ENCODE results near the gene NMBR.
"Not testable (repeated sequence)": the region's sequence is repeated elsewhere in the genome, so short reads cannot be mapped to it uniquely, and the experiment has no call there.

NMBR gene

DNA sequence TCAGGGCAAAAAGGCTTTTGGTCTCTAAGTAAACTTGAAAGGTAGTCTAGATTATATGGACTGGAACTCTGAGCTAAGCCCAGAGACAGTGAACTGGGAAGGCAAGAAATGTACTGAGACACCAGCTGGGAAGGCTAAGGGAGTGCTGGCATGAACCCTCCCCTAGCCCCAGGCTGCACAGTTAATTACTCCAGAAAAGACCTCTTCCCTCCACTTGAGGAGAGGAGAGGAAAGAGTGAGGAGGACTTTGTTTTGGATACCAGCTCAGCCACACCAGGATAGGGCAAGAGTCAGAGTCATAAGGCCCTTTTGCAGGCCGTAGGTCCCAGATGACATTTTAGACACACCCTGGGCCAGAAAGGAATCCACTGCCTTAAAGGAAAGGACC is 98.3 kb downstream of the NMBR start:
- no peak for DNase-seq

DNA sequence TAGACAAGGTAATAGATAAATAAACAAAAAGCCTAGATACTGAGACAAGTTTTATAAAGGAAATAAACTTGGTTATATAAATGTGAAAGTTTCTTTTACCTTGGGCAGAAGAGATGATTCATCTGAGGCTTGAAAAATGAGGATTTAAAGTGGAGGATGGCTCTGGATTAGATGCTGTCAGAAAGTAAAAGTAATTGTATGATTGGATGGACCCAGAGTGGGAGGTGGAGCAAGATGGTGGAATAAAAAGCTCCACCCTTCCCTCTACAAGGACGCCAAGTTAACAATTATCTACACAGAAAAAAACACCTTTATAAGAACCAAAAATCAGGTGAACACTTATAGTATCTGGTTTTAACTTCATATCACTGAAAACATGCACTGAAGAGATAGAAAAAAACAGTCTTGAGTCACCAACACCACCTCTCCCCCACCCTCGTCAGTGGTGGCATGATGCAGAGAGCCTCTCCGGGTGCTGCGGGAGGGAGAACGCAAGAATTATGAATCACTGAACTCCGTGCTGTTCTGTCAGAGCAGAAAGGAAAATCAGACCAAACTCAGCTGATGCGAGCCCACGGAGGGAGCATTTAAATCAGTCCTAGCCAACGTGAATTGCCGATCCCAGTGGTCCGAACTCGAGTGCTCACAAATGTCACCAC is 98.9 kb downstream of the NMBR start:
- no peak for DNase-seq

DNA sequence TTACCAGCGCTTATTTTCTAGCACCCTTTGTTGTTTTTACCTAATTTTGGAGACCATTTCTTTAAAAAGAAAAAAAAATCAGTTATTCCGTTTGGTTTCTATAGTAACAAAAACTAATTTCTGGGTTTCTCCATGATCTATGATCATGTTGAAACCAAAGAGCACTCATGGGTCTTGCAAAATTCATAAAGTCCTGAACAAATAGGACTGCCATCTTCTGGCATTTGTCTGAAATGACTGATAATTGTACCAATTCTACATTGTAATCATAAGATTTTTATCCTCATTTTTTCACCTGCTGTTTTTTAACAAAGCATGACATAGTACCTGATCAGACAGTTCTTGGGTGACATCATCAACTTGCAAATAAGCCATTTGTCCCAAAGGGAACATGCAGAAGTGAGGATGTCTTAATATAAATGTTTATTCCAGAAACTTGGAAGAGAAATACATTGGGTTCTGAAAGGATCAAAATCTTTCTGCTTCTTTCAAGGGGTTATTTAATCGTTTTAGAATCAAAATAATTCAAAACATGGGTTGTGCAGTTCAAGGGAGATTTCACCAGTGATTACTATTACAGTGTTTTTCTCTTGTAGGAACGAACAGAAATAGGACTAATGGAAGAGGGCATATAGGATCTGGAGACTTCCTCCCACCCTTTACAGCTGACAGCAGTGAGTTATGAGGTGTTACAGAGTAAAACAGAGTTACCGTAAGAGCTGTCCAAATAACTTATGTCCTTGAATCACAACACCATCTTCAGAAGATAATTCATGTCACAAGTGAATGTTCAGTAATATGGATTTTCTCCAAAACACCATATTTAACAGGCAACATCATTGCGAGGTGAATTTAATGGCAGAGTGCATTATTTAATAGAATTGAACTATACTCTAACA is 101.3 kb downstream of the NMBR start:
- DNase-seq: no peak

DNA sequence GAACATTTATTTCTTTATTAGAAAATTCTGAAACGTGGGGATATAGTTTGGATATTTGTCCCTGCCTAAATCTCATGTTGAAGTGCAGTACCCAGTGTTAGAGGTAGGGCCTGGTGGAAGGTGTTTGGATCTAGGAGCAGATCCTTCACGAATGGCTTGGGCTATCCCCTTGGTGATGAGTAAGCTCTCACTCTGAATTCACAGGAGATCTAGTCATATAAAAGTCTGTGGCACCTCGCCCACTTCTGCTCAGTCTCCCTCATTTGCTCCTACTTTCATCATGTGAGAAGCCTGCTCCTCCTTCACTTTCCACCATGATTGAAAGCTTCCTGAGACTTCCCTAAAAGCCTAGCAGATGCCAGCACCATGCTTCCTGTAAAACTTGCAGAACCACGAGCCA is 111.0 kb downstream of the NMBR start:
- DNase-seq: no peak

DNA sequence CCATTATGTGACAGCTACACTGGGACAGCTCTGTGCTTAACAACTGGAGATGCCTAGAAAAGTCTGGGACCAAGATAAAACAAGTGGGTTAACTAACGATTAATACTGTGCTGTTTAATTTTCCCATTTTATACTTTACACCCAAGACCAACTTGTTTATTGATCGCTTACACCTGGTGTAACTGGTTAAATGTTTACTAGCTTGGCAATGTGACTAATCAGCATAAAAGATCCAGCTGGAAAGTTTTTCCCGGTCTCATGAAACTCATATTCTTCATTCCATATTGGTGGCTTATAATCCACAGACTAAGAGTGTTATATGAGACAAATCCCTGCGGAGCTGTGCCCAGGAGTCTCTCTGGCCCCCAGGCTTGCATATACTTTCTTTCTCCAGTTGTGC is 115.9 kb downstream of the NMBR start:
- DNase-seq: no peak

DNA sequence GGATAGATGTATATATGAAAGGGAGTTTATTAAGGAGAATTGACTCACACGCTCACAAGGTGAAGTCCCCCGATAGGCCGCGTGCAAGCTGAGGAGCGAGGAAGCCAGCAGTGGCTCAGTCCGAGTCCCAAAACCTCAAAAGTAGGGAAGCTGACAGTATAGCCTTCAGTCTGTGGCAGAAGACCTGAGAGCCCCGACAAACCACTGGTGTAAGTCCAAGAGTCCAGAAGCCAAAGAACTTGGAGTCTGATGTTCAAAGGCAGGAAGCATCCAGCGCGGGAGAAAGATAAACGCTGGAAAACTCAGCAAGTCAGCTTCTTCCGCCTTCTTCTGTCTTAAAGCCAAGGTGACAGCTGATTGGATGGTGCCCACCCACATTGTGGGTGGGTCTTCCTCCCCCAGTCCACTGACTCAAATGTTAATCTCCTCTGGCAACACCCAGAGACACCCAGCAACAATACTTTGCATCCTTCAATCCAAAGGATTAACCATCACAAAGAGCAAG is 116.8 kb downstream of the NMBR start:
- no peak for DNase-seq

DNA sequence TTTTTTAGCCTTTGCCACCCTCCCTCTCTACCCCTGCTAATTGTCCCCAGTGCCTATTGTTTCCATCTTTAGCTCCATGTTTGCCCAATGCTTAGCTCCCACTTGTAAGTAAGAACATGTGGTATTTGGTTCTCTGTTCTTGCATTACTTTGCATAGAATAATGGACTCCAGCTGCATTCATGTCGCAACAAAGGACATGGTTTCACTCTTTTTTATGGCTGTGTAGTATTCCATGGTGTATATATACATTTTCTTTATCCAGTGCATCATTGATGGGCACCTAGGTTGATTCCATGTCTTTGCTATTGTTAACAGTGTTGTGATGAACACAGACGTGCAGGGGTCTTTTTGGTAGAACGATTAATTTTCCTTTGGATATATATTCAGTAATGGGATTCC is 118.4 kb downstream of the NMBR start:
- no peak for DNase-seq

DNA sequence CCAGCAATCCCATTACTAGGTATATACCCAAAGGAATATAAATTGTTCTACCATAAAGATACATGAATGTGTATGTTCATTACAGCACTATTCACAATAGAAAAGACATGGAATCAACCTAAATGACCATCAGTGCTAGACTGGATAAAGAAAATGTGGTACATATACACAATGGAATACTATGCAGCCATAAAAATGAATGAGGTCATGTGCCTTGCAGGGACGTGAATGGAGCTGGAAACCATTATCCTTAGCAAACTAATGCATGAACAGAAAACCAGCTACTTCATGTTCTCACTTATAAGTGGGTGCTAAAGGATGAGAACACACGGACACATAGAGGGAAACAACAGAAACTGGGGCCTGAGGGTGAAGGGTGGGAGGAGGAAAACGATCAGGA is 119.1 kb downstream of the NMBR start:
- not testable (repeated sequence) for DNase-seq

DNA sequence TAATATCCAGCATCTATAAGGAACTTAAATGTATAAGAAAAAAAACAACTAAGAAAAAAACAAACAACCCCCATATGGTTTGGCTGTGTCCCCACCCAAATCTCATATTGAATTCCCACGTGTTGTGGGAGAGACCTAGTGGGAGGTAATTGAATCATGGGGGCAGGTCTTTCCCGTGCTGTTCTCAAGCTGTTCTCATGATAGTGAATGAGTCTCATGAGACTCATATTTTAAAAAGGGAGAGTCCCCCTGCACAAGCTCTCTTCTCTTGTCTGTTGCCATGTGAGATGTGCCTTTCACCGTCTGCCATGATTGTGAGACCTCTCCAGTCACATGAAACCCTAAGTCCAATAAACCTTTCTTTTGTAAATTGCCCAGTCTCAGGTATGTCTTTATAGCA is 119.8 kb downstream of the NMBR start:
- no peak for DNase-seq

DNA sequence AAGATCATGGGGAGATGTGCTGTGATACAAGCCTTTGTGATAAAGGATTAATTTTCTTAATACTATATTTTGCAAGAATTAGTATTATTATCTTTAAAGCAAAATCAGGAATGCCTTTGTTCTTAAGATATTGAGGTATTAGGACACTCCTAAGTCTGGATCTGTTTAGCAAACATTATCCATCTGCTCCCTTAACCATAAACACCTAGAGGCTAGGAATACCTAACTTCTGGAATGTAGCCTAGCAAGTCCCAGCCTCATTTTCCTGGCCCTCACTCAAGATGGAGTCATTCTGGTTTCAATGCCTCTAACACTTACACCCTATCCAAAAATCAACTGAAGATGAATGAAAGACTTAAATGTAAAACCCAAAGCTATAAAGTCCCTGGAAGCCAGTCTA is 120.5 kb downstream of the NMBR start:
- DNase-seq: no peak

Measured in inflammatory macrophage treated with lipopolysaccharide for 1 hour (primary cell).